HEK293 (cell line): ENCODE measurements around the gene BACH2.

ENCODE experiments used
- CTCF ChIP-seq: fragments of 450-650 bp; formaldehyde crosslinking; IDR thresholded peaks from 2 replicates; pipeline ENCODE4 v1.5.1; 2016; ENCODE audit warnings: missing biosample characterization, missing genetic modification characterization
- FEZF1 ChIP-seq: fragments of 450-650 bp; formaldehyde crosslinking; IDR thresholded peaks from 2 replicates; pipeline ENCODE4 v1.5.1; 2016; ENCODE audit warnings: missing biosample characterization, missing genetic modification characterization
- HOXA7 ChIP-seq: sonication (generic); formaldehyde crosslinking; IDR thresholded peaks from 2 replicates; pipeline ENCODE4 v1.8.1; 2022; ENCODE audit warnings: missing genetic modification reagents, borderline replicate concordance
- MYNN ChIP-seq: fragments of 450-650 bp; formaldehyde crosslinking; IDR thresholded peaks from 2 replicates; pipeline ENCODE4 v1.5.1; 2016; ENCODE audit warnings: missing biosample characterization, missing genetic modification characterization, borderline replicate concordance
- PATZ1 ChIP-seq: fragments of 450-650 bp; formaldehyde crosslinking; IDR thresholded peaks from 2 replicates; pipeline ENCODE4 v1.5.1; 2016; ENCODE audit warnings: missing biosample characterization, missing genetic modification characterization
- PRDM1 ChIP-seq: fragments of 450-650 bp; formaldehyde crosslinking; IDR thresholded peaks from 2 replicates; pipeline ENCODE4; 2016; ENCODE audit warnings: missing biosample characterization, missing genetic modification characterization
- SP2 ChIP-seq: fragments of 450-650 bp; formaldehyde crosslinking; IDR thresholded peaks from 2 replicates; pipeline ENCODE4 v1.5.1; 2016; ENCODE audit warnings: missing biosample characterization, missing genetic modification characterization
- YY1 ChIP-seq: fragments of 450-650 bp; formaldehyde crosslinking; IDR thresholded peaks from 2 replicates; pipeline ENCODE4 v1.5.1; 2018; ENCODE audit warnings: missing biosample characterization, missing genetic modification characterization
- ZBTB7A ChIP-seq: fragments of 450-650 bp; formaldehyde crosslinking; IDR thresholded peaks from 2 replicates; pipeline ENCODE4 v1.5.1; 2016; ENCODE audit warnings: low read depth, missing biosample characterization, missing genetic modification characterization
- ZNF23 ChIP-seq: fragments of 450-650 bp; formaldehyde crosslinking; IDR thresholded peaks from 2 replicates; pipeline ENCODE4 v1.5.1; 2016; ENCODE audit warnings: missing biosample characterization, missing genetic modification characterization, borderline replicate concordance
- ZNF664 ChIP-seq: fragments of 450-650 bp; formaldehyde crosslinking; IDR thresholded peaks from 2 replicates; pipeline ENCODE4 v1.5.1; 2016; ENCODE audit warnings: missing biosample characterization, missing genetic modification characterization
- ZNF791 ChIP-seq: fragments of 450-650 bp; formaldehyde crosslinking; IDR thresholded peaks from 2 replicates; pipeline ENCODE4 v1.5.1; 2016; ENCODE audit warnings: missing biosample characterization, missing genetic modification characterization
- TF ChIP-seq, protein P1 (sequence below): fragments of 450-650 bp; formaldehyde crosslinking; IDR thresholded peaks from 2 replicates; pipeline ENCODE4; 2016; ENCODE audit warnings: missing biosample characterization, missing genetic modification characterization
- TF ChIP-seq, protein P2 (sequence below): fragments of 450-650 bp; formaldehyde crosslinking; IDR thresholded peaks from 2 replicates; pipeline ENCODE4 v1.5.1; 2016; ENCODE audit warnings: missing biosample characterization, missing genetic modification characterization

- TF ChIP-seq MYNN (no peak), YY1 (tag by site-specific recombination) (no peak), ZNF23 (tag by site-specific recombination) (no peak), PATZ1 (tag by site-specific recombination) (no peak), ZNF791 (tag by site-specific recombination) (no peak), CTCF (tag by site-specific recombination) (no peak), ZNF664 (tag by site-specific recombination) (no peak), ZBTB7A (tag by site-specific recombination) (no peak), HOXA7 (CRISPR knock-in tag) (no peak), PRDM1 (tag by site-specific recombination) (no peak), FEZF1 (tag by site-specific recombination) (no peak), SP2 (tag by site-specific recombination) (no peak)
- TF ChIP-seq, protein P1, sequence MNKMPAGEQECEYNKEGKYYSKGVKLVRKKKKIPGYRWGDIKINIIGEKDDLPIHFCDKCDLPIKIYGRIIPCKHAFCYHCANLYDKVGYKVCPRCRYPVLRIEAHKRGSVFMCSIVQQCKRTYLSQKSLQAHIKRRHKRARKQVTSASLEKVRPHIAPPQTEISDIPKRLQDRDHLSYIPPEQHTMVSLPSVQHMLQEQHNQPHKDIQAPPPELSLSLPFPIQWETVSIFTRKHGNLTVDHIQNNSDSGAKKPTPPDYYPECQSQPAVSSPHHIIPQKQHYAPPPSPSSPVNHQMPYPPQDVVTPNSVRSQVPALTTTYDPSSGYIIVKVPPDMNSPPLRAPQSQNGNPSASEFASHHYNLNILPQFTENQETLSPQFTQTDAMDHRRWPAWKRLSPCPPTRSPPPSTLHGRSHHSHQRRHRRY (tag by site-specific recombination) = no peak
- TF ChIP-seq, protein P2, sequence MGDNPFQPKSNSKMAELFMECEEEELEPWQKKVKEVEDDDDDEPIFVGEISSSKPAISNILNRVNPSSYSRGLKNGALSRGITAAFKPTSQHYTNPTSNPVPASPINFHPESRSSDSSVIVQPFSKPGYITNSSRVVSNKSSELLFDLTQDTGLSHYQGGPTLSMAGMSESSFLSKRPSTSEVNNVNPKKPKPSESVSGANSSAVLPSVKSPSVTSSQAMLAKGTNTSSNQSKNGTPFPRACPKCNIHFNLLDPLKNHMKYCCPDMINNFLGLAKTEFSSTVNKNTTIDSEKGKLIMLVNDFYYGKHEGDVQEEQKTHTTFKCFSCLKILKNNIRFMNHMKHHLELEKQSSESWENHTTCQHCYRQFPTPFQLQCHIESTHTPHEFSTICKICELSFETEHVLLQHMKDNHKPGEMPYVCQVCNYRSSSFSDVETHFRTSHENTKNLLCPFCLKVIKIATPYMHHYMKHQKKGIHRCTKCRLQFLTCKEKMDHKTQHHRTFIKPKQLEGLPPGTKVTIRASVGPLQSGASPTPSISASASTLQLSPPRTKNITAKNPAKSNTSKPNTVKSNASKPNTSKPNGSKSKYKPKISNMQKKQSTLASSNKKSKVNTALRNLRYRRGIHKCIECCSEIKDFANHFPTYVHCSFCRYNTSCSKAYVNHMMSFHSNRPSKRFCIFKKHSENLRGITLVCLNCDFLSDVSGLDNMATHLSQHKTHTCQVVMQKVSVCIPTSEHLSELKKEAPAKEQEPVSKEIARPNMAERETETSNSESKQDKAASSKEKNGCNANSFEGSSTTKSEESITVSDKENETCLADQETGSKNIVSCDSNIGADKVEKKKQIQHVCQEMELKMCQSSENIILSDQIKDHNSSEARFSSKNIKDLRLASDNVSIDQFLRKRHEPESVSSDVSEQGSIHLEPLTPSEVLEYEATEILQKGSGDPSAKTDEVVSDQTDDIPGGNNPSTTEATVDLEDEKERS (tag by site-specific recombination) = no peak
Observed at GRCh38 chr6:89894169-89894568, 402.5 kb downstream of the BACH2 start, which contains the start of gene GJA10.
